Right lobe of liver (tissue), 6 donors: ENCODE results near the gene ATG5. TPM values are rescaled to one million over a fixed set of nuclear protein-coding genes. Genes with fewer than 3 reads are reported as not detected.

Experiments
- ATAC-seq, 4 donors: fragments of 200-7000 bp; cut with Tn5 transposase; one replicate each; pipeline ENCODE4 v1.9.1; 2020; ENCODE audit warnings: mild to moderate bottlenecking in 4 of 4, moderate library complexity in 4 of 4
- DNase-seq, 3 donors: peaks; one replicate each; pipeline ENCODE4 v3.0.0-alpha.2; 2020
- H3K27ac ChIP-seq, 3 donors: fragments of 200-600 bp; one replicate each; pipeline ENCODE4 v1.8.0; 2022
- H3K27me3 ChIP-seq, 2 donors: fragments of 200-600 bp; one replicate each; pipeline ENCODE4 v1.8.0; 2022
- H3K36me3 ChIP-seq, 4 donors: fragments of 200-600 bp; sonication (generic) in 1 of 4; one replicate each; pipeline versions ENCODE4 v1.5.1 to v1.8.0; 2017 to 2022; ENCODE audit warnings: control low read depth in 1 of 4
- H3K4me1 ChIP-seq, 4 donors: fragments of 200-600 bp; sonication (generic) in 1 of 4; one replicate each; pipeline versions ENCODE4 v1.5.1 to v1.8.0; 2017 to 2022; ENCODE audit warnings: control low read depth in 1 of 4
- H3K4me3 ChIP-seq, 3 donors: fragments of 200-600 bp; one replicate each; pipeline ENCODE4 v1.8.0; 2022
- H3K9me3 ChIP-seq, 4 donors: fragments of 200-600 bp; sonication (generic) in 1 of 4; one replicate each; pipeline versions ENCODE4 v1.5.1 to v1.8.0; 2017 to 2022; ENCODE audit warnings: control low read depth in 1 of 4
- CTCF ChIP-seq, 4 donors: fragments of 200-600 bp in 3 of 4; fragments of 450-650 bp in 1 of 4; IDR thresholded peaks; one replicate each; pipeline versions ENCODE4 v1.5.1 to v1.8.0; 2016 to 2022; ENCODE audit warnings: antibody characterized with exemption in 4 of 4, mild to moderate bottlenecking in 2 of 4
- POLR2A ChIP-seq: fragments of 450-650 bp; IDR thresholded peaks from one replicate; pipeline ENCODE4 v1.6.1; 2017; ENCODE audit warnings: antibody characterized with exemption, mild to moderate bottlenecking
- WGBS: methylation state at CpG from one replicate; pipeline ENCODE4 v1.1.6; 2018; ENCODE audit warnings: low coverage, low lambda C conversion rate; ENCODE audit not compliant: insufficient coverage; ENCODE audit errors: missing lambda C conversion rate; 5-methylcytosine and 5-hydroxymethylcytosine counted together
- intact Hi-C, 2 donors: fragments of 100-400 bp; cut with DNase I; formaldehyde crosslinking; loops; one replicate each; pipeline versions ENCODE4 v1.11.2 to v1.14.1; 2022
- total RNA-seq, 6 experiments: library from RNA; depleted of rRNA in 2 of 6; stranded (reverse); fragments of >200 nt in 2 of 6; fragmentation: NEBNext Ultra II Directional in 3 of 6; extraction: Animal tissue kit (Norgen Biotek cat#: 25700) in 3 of 6; gene quantifications; one replicate each; pipeline versions ENCODE4 v1.1.0 to v1.2.4, GENCODE V29; 2016 to 2023
- donor health status: DM: no; HTN: yes; CAD: no.
- donor health status: DM: no; HTN: no; CAD: no.
- donor health status: DM: no; HTN: no; CAD: no.
- donor health status: DM: no; HTN: yes; CAD: no.
- donor health status: DM: no; HTN: yes; CAD: no.

The ATG5 gene
- total RNA-seq, 6 experiments from 2014 or later = 12.8 to 27.8 (median 16.3) TPM

- TF ChIP-seq POLR2A = no peak
- TF ChIP-seq CTCF (IDR thresholded peaks at IDR 0.05) = no peak
- ATAC-seq (no peak), DNase-seq (no peak)
- no peak overlapping the region for H3K4me3 ChIP-seq
- H3K27me3 ChIP-seq = no peaks in the 10 kb centered on the region
- intact Hi-C loops = no loop called here
- H3K9me3 ChIP-seq = no peaks in the 10 kb centered on the region
- H3K36me3 ChIP-seq = peaks cover 0 to 7% (median 2%) of the 10 kb centered on the region in 4 donors
- no peaks in the 10 kb centered on the region for H3K4me1 ChIP-seq
- 100% methylated on average over 1 of the region's 1 CpG for WGBS
- H3K27ac ChIP-seq = no peak overlapping the region
Measured at GRCh38 chr6:106293116-106293515, 32.4 kb downstream of the ATG5 start.

GRCh38 chr6:106290954-106291353, 34.6 kb downstream of the ATG5 start:
- peaks cover 0 to 7% (median 2%) of the 10 kb centered on the region in 4 donors for H3K36me3 ChIP-seq
- H3K9me3 ChIP-seq = no peaks in the 10 kb centered on the region
- no peak for TF ChIP-seq CTCF (IDR thresholded peaks at IDR 0.05)
- TF ChIP-seq POLR2A = no peak
- ATAC-seq (no peak), DNase-seq (no peak)
- 100% methylated on average over 1 of the region's 1 CpG for WGBS
- H3K4me1 ChIP-seq = no peaks in the 10 kb centered on the region
- H3K4me3 ChIP-seq = no peak overlapping the region
- H3K27ac ChIP-seq = no peak overlapping the region
- intact Hi-C loops = no loop called here
- no peaks in the 10 kb centered on the region for H3K27me3 ChIP-seq

GRCh38 chr6:106290032-106290431, 35.5 kb downstream of the ATG5 start:
- Histone ChIP-seq H3K4me3 (no peak overlapping the region), H3K27me3 (no peaks in the 10 kb centered on the region), H3K4me1 (no peaks in the 10 kb centered on the region), H3K9me3 (no peaks in the 10 kb centered on the region), H3K36me3 (peaks cover 0 to 7% (median 2%) of the 10 kb centered on the region in 4 donors), H3K27ac (no peak overlapping the region)
- TF ChIP-seq CTCF (IDR thresholded peaks at IDR 0.05) (no peak), POLR2A (no peak)
- DNase-seq (no peak), ATAC-seq (no peak)
- 97% methylated on average over 4 of the region's 4 CpGs for WGBS
- intact Hi-C loops = no loop called here

GRCh38 chr6:106287215-106287614, 38.3 kb downstream of the ATG5 start:
- Histone ChIP-seq H3K4me1 (no peaks in the 10 kb centered on the region), H3K4me3 (no peak overlapping the region), H3K36me3 (peaks cover 0 to 7% (median 2%) of the 10 kb centered on the region in 4 donors), H3K27ac (no peak overlapping the region), H3K27me3 (no peaks in the 10 kb centered on the region), H3K9me3 (no peaks in the 10 kb centered on the region)
- TF ChIP-seq CTCF (IDR thresholded peaks at IDR 0.05) (no peak), POLR2A (no peak)
- intact Hi-C loops = no loop called here
- DNase-seq (no peak), ATAC-seq (no peak)
- WGBS = 67% methylated on average over 1 of the region's 1 CpG

GRCh38 chr6:106286746-106287145, 38.8 kb downstream of the ATG5 start:
- Histone ChIP-seq H3K9me3 (no peaks in the 10 kb centered on the region), H3K4me3 (no peak overlapping the region), H3K4me1 (no peaks in the 10 kb centered on the region), H3K36me3 (peaks cover 0 to 4% (median 2%) of the 10 kb centered on the region in 4 donors), H3K27ac (no peak overlapping the region), H3K27me3 (no peaks in the 10 kb centered on the region)
- no peak for ATAC-seq
- no peak for TF ChIP-seq CTCF (IDR thresholded peaks at IDR 0.05)
- TF ChIP-seq POLR2A = no peak
- intact Hi-C loops = no loop called here
- DNase-seq = no peak
- 88% methylated on average over 1 of the region's 1 CpG for WGBS
